CD14-positive monocyte (primary cell): ENCODE results near the gene PLK5. TPM values are rescaled to one million over a fixed set of nuclear protein-coding genes. Genes with fewer than 3 reads are reported as not detected.
"Not testable (repeated sequence)": the region's sequence is repeated elsewhere in the genome, so short reads cannot be mapped to it uniquely, and the experiment has no call there.

Source experiments
- DNase-seq, 3 donors: peaks; one replicate each; pipeline ENCODE4 v3.0.0-alpha.2; 2011 to 2022
- H2AFZ ChIP-seq: 2 replicates; pipeline ENCODE4 v1.6.0; 2012; ENCODE audit warnings: mild to moderate bottlenecking, low read depth, low read length, inconsistent platforms; ENCODE audit not compliant: insufficient read depth, poor library complexity, severe bottlenecking
- H3K27ac ChIP-seq, 2 donors: 1 replicate in 1 of 2; 2 replicates in 1 of 2; pipeline ENCODE4 v1.5.1; 2012 to 2013; ENCODE audit warnings: low read length in 2 of 2, control low read depth in 1 of 2, inconsistent platforms in 1 of 2, low read depth in 1 of 2, mild to moderate bottlenecking in 1 of 2
- H3K27me3 ChIP-seq, 2 donors: one replicate each; pipeline versions ENCODE4 v1.6.0 to v1.6.1; 2011 to 2013; ENCODE audit warnings: low read length in 2 of 2; ENCODE audit not compliant: control insufficient read depth in 2 of 2, insufficient read depth in 2 of 2
- H3K36me3 ChIP-seq, 2 donors: replicated peaks in 1 of 2; 1 replicate in 1 of 2; 2 replicates in 1 of 2; pipeline versions ENCODE4 v1.5.1 to v1.6.1; 2012 to 2013; ENCODE audit warnings: low read length in 2 of 2, control low read depth in 1 of 2, inconsistent platforms in 1 of 2, mild to moderate bottlenecking in 1 of 2; ENCODE audit not compliant: insufficient read depth in 2 of 2, control insufficient read depth in 1 of 2
- H3K4me1 ChIP-seq, 2 donors: 1 replicate in 1 of 2; 2 replicates in 1 of 2; pipeline versions ENCODE4 v1.5.1 to v1.6.1; 2012 to 2013; ENCODE audit warnings: low read length in 2 of 2, control low read depth in 1 of 2, inconsistent platforms in 1 of 2, mild to moderate bottlenecking in 1 of 2, moderate library complexity in 1 of 2; ENCODE audit not compliant: insufficient read depth in 2 of 2, control insufficient read depth in 1 of 2
- H3K4me2 ChIP-seq: replicated peaks from 2 replicates; pipeline ENCODE3; 2012; ENCODE audit warnings: low read length, moderate library complexity, mild to moderate bottlenecking; ENCODE audit not compliant: poor library complexity, severe bottlenecking; ENCODE audit errors: extremely low read depth
- H3K4me3 ChIP-seq, 3 experiments: fragments of 200-600 bp in 1 of 3; sonication (generic) in 1 of 3; replicated peaks in 1 of 3; 1 replicate in 2 of 3; 2 replicates in 1 of 3; pipeline ENCODE4 v1.5.1; 2011 to 2013; ENCODE audit warnings: low read length in 3 of 3, mild to moderate bottlenecking in 3 of 3, control low read depth in 2 of 3, low read depth in 2 of 3, inconsistent platforms in 1 of 3, moderate library complexity in 1 of 3
- H3K79me2 ChIP-seq: 2 replicates; pipeline ENCODE4 v1.6.0; 2012; ENCODE audit warnings: mild to moderate bottlenecking, control low read depth, inconsistent platforms, low read length, moderate library complexity; ENCODE audit not compliant: insufficient read depth
- H3K9ac ChIP-seq: 2 replicates; pipeline ENCODE4 v1.6.0; 2017; ENCODE audit warnings: low read length, mild to moderate bottlenecking; ENCODE audit not compliant: insufficient read depth, poor library complexity, severe bottlenecking
- H3K9me3 ChIP-seq, 2 donors: replicated peaks in 1 of 2; 1 replicate in 1 of 2; 2 replicates in 1 of 2; pipeline versions ENCODE4 v1.5.1 to v1.6.1; 2012 to 2013; ENCODE audit warnings: low read length in 2 of 2, control low read depth in 1 of 2; ENCODE audit not compliant: control insufficient read depth in 1 of 2, insufficient read depth in 1 of 2
- H4K20me1 ChIP-seq: 2 replicates; pipeline ENCODE4 v1.6.0; 2012; ENCODE audit warnings: mild to moderate bottlenecking, low read length, control low read depth, moderate library complexity; ENCODE audit not compliant: insufficient read depth
- H3K27ac Mint-ChIP-seq, 7 donors: one replicate each; pipeline ENCODE4 v1.8.0; 2020; ENCODE audit warnings: mild to moderate bottlenecking in 7 of 7, mixed read lengths in 7 of 7, moderate library complexity in 6 of 7, inconsistent platforms in 2 of 7
- H3K27me3 Mint-ChIP-seq, 3 donors: one replicate each; pipeline ENCODE4 v1.8.0; 2021 to 2022; ENCODE audit warnings: low read depth in 3 of 3, mild to moderate bottlenecking in 3 of 3, mixed read lengths in 3 of 3, moderate library complexity in 3 of 3, inconsistent platforms in 1 of 3
- H3K36me3 Mint-ChIP-seq, 2 donors: one replicate each; pipeline ENCODE4 v1.8.0; 2020; ENCODE audit warnings: mixed read lengths in 2 of 2, inconsistent platforms in 1 of 2, mild to moderate bottlenecking in 1 of 2
- H3K4me1 Mint-ChIP-seq: one replicate; pipeline ENCODE4 v1.8.0; 2020; ENCODE audit warnings: mild to moderate bottlenecking, mixed read lengths
- H3K4me3 Mint-ChIP-seq, 2 donors: one replicate each; pipeline ENCODE4 v1.8.0; 2020; ENCODE audit warnings: mild to moderate bottlenecking in 2 of 2, mixed read lengths in 2 of 2, moderate library complexity in 1 of 2
- H3K9me3 Mint-ChIP-seq, 7 donors: one replicate each; pipeline ENCODE4 v1.8.0; 2020 to 2022; ENCODE audit warnings: mixed read lengths in 7 of 7, mild to moderate bottlenecking in 6 of 7, moderate library complexity in 6 of 7, inconsistent platforms in 2 of 7
- WGBS: methylation state at CpG from one replicate; pipeline ENCODE4 v1.1.5; 2013; ENCODE audit warnings: missing lambda C conversion rate; ENCODE audit not compliant: insufficient coverage; 5-methylcytosine and 5-hydroxymethylcytosine counted together
- intact Hi-C, 2 donors: fragments of 100-400 bp; cut with micrococcal nuclease; formaldehyde crosslinking; loops; one replicate each; pipeline versions ENCODE4 v1.15.0 to v1.15.1; 2023
- polyA plus RNA-seq, 3 donors: library from polyadenylated mRNA; depleted of rRNA in 1 of 3; unstranded in 2 of 3; stranded (reverse) in 1 of 3; fragments of 300-500 nt in 2 of 3; fragments of >200 nt in 1 of 3; fragmentation: Illumina TruSeq in 2 of 3; gene quantifications; 1 replicate in 2 of 3; 2 replicates in 1 of 3; pipeline ENCODE4 v1.2.3, GENCODE V29; 2012 to 2021
- TF ChIP-seq, protein P1 (sequence below): fragments of 200-600 bp; IDR thresholded peaks from one replicate; pipeline ENCODE4 v1.8.0; 2022; ENCODE audit warnings: antibody characterized with exemption, mild to moderate bottlenecking

PLK5 gene
- polyA plus RNA-seq, 3 donors, result not detected

DNA sequence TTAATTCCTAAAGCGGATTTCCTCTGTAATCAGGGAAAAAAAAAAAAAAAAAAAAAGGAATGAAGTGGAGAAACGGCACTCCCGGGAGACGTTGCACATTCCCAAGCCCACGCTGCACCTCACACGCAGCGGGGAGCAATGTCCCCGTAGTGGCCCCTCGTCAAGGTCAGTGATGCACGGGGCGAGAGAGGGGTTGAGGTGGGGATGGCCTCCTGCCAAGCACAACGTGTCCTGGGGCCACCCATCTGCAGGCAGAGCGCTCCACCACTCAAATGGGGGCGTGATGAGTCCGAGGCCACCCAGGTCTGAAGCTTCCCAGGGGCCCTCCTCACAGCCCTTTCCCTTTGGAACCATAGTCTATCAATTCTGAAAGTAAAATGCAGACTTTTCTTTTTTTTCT is 15.1 kb downstream of the PLK5 start:
- no peak overlapping the region for H3K4me3 Mint-ChIP-seq
- Histone ChIP-seq H3K79me2 (no peaks in the 10 kb centered on the region), H3K9me3 (no peaks in the 10 kb centered on the region), H3K27me3 (peaks cover 0 to 7% of the 10 kb centered on the region in 2 donors), H3K36me3 (no peaks in the 10 kb centered on the region), H3K27ac (no peak overlapping the region), H2AFZ (no peak overlapping the region), H4K20me1 (no peaks in the 10 kb centered on the region), H3K9ac (no peak overlapping the region), H3K4me1 (no peaks in the 10 kb centered on the region), H3K4me3 (no peak overlapping the region), H3K4me2 (no peak overlapping the region)
- H3K36me3 Mint-ChIP-seq, result no peaks in the 10 kb centered on the region
- intact Hi-C loops, result no loop called here
- no peak for DNase-seq
- H3K27me3 Mint-ChIP-seq, result peaks cover 23 to 42% (median 24%) of the 10 kb centered on the region in 3 donors
- H3K4me1 Mint-ChIP-seq, result no peaks in the 10 kb centered on the region
- peaks cover 0 to 11% (median 4%) of the 10 kb centered on the region in 7 donors for H3K9me3 Mint-ChIP-seq
- TF ChIP-seq, protein P1, sequence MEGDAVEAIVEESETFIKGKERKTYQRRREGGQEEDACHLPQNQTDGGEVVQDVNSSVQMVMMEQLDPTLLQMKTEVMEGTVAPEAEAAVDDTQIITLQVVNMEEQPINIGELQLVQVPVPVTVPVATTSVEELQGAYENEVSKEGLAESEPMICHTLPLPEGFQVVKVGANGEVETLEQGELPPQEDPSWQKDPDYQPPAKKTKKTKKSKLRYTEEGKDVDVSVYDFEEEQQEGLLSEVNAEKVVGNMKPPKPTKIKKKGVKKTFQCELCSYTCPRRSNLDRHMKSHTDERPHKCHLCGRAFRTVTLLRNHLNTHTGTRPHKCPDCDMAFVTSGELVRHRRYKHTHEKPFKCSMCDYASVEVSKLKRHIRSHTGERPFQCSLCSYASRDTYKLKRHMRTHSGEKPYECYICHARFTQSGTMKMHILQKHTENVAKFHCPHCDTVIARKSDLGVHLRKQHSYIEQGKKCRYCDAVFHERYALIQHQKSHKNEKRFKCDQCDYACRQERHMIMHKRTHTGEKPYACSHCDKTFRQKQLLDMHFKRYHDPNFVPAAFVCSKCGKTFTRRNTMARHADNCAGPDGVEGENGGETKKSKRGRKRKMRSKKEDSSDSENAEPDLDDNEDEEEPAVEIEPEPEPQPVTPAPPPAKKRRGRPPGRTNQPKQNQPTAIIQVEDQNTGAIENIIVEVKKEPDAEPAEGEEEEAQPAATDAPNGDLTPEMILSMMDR, result no peak
- no peak overlapping the region for H3K27ac Mint-ChIP-seq
- 70% methylated on average over 13 of the region's 15 CpGs for WGBS

DNA sequence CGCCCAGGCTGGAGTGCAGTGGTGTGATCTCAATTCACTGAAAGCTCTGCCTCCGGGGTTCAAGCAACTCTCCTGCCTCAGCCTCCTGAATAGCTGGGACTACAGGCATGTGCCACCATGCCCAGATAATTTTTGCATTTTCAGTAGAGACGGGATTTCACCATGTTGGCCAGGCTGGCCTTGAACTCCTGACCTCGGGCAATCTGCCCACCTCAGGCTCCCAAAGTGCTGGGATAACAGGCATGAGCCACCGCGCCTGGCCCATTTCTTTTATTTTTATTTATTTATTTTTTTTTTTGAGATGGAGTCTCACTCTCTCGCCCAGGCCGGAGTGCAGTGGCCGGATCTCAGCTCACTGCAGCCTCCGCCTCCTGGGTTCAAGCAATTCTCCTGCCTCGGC is 15.9 kb downstream of the PLK5 start:
- intact Hi-C loops, H3K27ac ChIP-seq, H3K4me3 ChIP-seq, H3K9me3 ChIP-seq, H3K36me3 Mint-ChIP-seq, H3K4me1 ChIP-seq, H3K36me3 ChIP-seq, H3K9ac ChIP-seq, DNase-seq, H3K4me2 ChIP-seq, H3K4me1 Mint-ChIP-seq, H3K27ac Mint-ChIP-seq, H3K27me3 ChIP-seq, H4K20me1 ChIP-seq, H2AFZ ChIP-seq, H3K79me2 ChIP-seq: not testable (repeated sequence)
- Mint-ChIP-seq H3K4me3 (peak overlapping the region in 1 of 2 donors; percentile 73), H3K9me3 (peaks cover 0 to 11% (median 4%) of the 10 kb centered on the region in 7 donors), H3K27me3 (peaks cover 26 to 49% (median 28%) of the 10 kb centered on the region in 3 donors)
- WGBS, result 91% methylated on average over 6 of the region's 11 CpGs
